ENCODE results near the gene NKAIN4. TPM values are rescaled to one million over a fixed set of nuclear protein-coding genes. Genes with fewer than 3 reads are reported as not detected.

Gene NKAIN4
- total RNA-seq, 2 experiments from 2014 or later = not detected

- Mint-ChIP-seq H3K4me1 (peaks cover 11% of the 10 kb centered on the region), H3K36me3 (ENCODE audit: low read depth) (peaks cover 4% of the 10 kb centered on the region), H3K27me3 (peaks cover 5% of the 10 kb centered on the region), H3K27ac (no peak overlapping the region), H3K9me3 (no peaks in the 10 kb centered on the region), H3K4me3 (no peak overlapping the region)
- DNase-seq = no peak
- CTCF ChIA-PET = no interaction called here
- POLR2A ChIA-PET = no interaction called here
Measured at GRCh38 chr20:63219866-63220521, 34.3 kb downstream of the NKAIN4 start.

GRCh38 chr20:63219447-63219821 lies 34.8 kb downstream of the NKAIN4 start:
- DNase-seq = no peak
- Mint-ChIP-seq H3K27me3 (peaks cover 5% of the 10 kb centered on the region), H3K27ac (no peak overlapping the region), H3K36me3 (ENCODE audit: low read depth) (peaks cover 9% of the 10 kb centered on the region), H3K9me3 (no peaks in the 10 kb centered on the region), H3K4me1 (peaks cover 16% of the 10 kb centered on the region), H3K4me3 (no peak overlapping the region)
- ChIA-PET POLR2A (no interaction called here), CTCF (no interaction called here)

GRCh38 chr20:63218701-63219446 lies 35.4 kb downstream of the NKAIN4 start:
- Mint-ChIP-seq H3K36me3 (ENCODE audit: low read depth) (peaks cover 15% of the 10 kb centered on the region), H3K4me1 (peaks cover 22% of the 10 kb centered on the region), H3K4me3 (no peak overlapping the region), H3K27me3 (peaks cover 5% of the 10 kb centered on the region), H3K27ac (no peak overlapping the region), H3K9me3 (no peaks in the 10 kb centered on the region)
- ChIA-PET POLR2A (no interaction called here), CTCF (no interaction called here)
- DNase-seq = no peak

GRCh38 chr20:63217706-63218105 lies 36.6 kb downstream of the NKAIN4 start:
- Mint-ChIP-seq H3K27me3 (peaks cover 5% of the 10 kb centered on the region), H3K27ac (no peak overlapping the region)
- POLR2A ChIA-PET = no interaction called here

GRCh38 chr20:63216849-63217471 lies 37.3 kb downstream of the NKAIN4 start:
- ChIA-PET CTCF (no interaction called here), POLR2A (interaction anchor here (1.0 to 3.7 kb wide), 2 partner anchors 20 to 55 kb away, joined by 3 to 13 read pairs; partner anchors contain the start of gene ARFGAP1)
- Mint-ChIP-seq H3K4me3 (peak overlapping the region; percentile 94), H3K9me3 (no peaks in the 10 kb centered on the region), H3K4me1 (peaks cover 38% of the 10 kb centered on the region), H3K27me3 (peaks cover 5% of the 10 kb centered on the region), H3K36me3 (ENCODE audit: low read depth) (peaks cover 31% of the 10 kb centered on the region), H3K27ac (peak overlapping the region; percentile 58)
- no peak for DNase-seq

More at GRCh38 chr20:63217706-63218105, 36.6 kb downstream of the NKAIN4 start:
- H3K9me3 Mint-ChIP-seq = no peaks in the 10 kb centered on the region
- CTCF ChIA-PET = no interaction called here
- DNase-seq = no peak
- peaks cover 32% of the 10 kb centered on the region for H3K4me1 Mint-ChIP-seq
- H3K36me3 Mint-ChIP-seq (ENCODE audit: low read depth) = peaks cover 25% of the 10 kb centered on the region
- no peak overlapping the region for H3K4me3 Mint-ChIP-seq

- POLR2A ChIA-PET = interaction anchor here (1.0 to 3.7 kb wide), 3 partner anchors 19 to 56 kb away, joined by 3 to 13 read pairs (median 4); partner anchors contain the start of gene ARFGAP1
- DNase-seq = peak; percentile 97
- Mint-ChIP-seq H3K9me3 (no peaks in the 10 kb centered on the region), H3K4me1 (peaks cover 40% of the 10 kb centered on the region), H3K27ac (peak within 1 kb of the TSS; percentile 82), H3K27me3 (peaks cover 5% of the 10 kb centered on the region), H3K36me3 (ENCODE audit: low read depth) (peaks cover 33% of the 10 kb centered on the region), H3K4me3 (peak within 1 kb of the TSS; percentile 94)
- CTCF ChIA-PET = no interaction called here
Measured at GRCh38 chr20:63216041-63216848, 38.0 kb downstream of the NKAIN4 start, which contains the start of gene YTHDF1. Gene YTHDF1 (minus strand): TSS chr20:63216131. CDS start chr20:63215892, 239 bp downstream.

- ChIA-PET CTCF (interaction anchor here (0.8 to 4.1 kb wide), 5 partner anchors 9 to 243 kb away, joined by 3 to 25 read pairs (median 3); no protein-coding TSS in a partner anchor), POLR2A (interaction anchor here (0.7 to 3.7 kb wide), 6 partner anchors 10 to 114 kb away, joined by 3 to 13 read pairs (median 4); partner anchors contain the start of gene ARFGAP1)
- peaks cover 2% of the 10 kb centered on the region for H3K27me3 Mint-ChIP-seq
- H3K36me3 Mint-ChIP-seq (ENCODE audit: low read depth) = peaks cover 37% of the 10 kb centered on the region
- DNase-seq = peak; percentile 35
- peak overlapping the region; percentile 94 for H3K4me3 Mint-ChIP-seq
- H3K9me3 Mint-ChIP-seq = no peaks in the 10 kb centered on the region
- peaks cover 45% of the 10 kb centered on the region for H3K4me1 Mint-ChIP-seq
- H3K27ac Mint-ChIP-seq = peak overlapping the region; percentile 82
Measured at GRCh38 chr20:63215101-63216040, 38.9 kb downstream of the NKAIN4 start.

- Mint-ChIP-seq H3K27me3 (no peaks in the 10 kb centered on the region), H3K4me1 (peaks cover 48% of the 10 kb centered on the region)
Measured at GRCh38 chr20:63214514-63214913, 39.7 kb downstream of the NKAIN4 start.

GRCh38 chr20:63212792-63213191 lies 41.5 kb downstream of the NKAIN4 start:
- H3K4me1 Mint-ChIP-seq = peaks cover 53% of the 10 kb centered on the region
- no peak for DNase-seq
- H3K9me3 Mint-ChIP-seq = no peaks in the 10 kb centered on the region
- H3K27ac Mint-ChIP-seq = no peak overlapping the region
- no peaks in the 10 kb centered on the region for H3K27me3 Mint-ChIP-seq
- POLR2A ChIA-PET = no interaction called here
- peak overlapping the region; percentile 17 for H3K4me3 Mint-ChIP-seq
- peaks cover 55% of the 10 kb centered on the region for H3K36me3 Mint-ChIP-seq (ENCODE audit: low read depth)
- CTCF ChIA-PET = interaction anchor here (0.6 to 4.1 kb wide), 2 partner anchors 11 to 284 kb away, joined by 3 to 25 read pairs; no protein-coding TSS in a partner anchor

More at GRCh38 chr20:63214514-63214913, 39.7 kb downstream of the NKAIN4 start:
- Mint-ChIP-seq H3K36me3 (ENCODE audit: low read depth) (peaks cover 44% of the 10 kb centered on the region), H3K4me3 (peak overlapping the region; percentile 94), H3K27ac (peak overlapping the region; percentile 82), H3K9me3 (no peaks in the 10 kb centered on the region)
- ChIA-PET CTCF (interaction anchor here (0.8 to 4.1 kb wide), 4 partner anchors 9 to 242 kb away, joined by 3 to 25 read pairs (median 3); no protein-coding TSS in a partner anchor), POLR2A (interaction anchor here (1.0 to 3.7 kb wide), 3 partner anchors 9 to 113 kb away, joined by 4 to 13 read pairs (median 7); partner anchors contain the start of gene ARFGAP1)
- DNase-seq = no peak

- Mint-ChIP-seq H3K4me3 (no peak overlapping the region), H3K9me3 (no peaks in the 10 kb centered on the region), H3K27ac (no peak overlapping the region), H3K4me1 (peaks cover 53% of the 10 kb centered on the region), H3K36me3 (ENCODE audit: low read depth) (peaks cover 59% of the 10 kb centered on the region), H3K27me3 (no peaks in the 10 kb centered on the region)
- POLR2A ChIA-PET = no interaction called here
- DNase-seq = no peak
- CTCF ChIA-PET = interaction anchor here (0.6 to 4.1 kb wide), 2 partner anchors 12 to 284 kb away, joined by 3 to 25 read pairs; no protein-coding TSS in a partner anchor
Measured at GRCh38 chr20:63212393-63212730, 41.9 kb downstream of the NKAIN4 start.

- ChIA-PET CTCF (interaction anchor here (1.4 kb wide), 1 partner anchor 13 kb away, joined by 9 read pairs; no protein-coding TSS in a partner anchor), POLR2A (no interaction called here)
- H3K4me1 Mint-ChIP-seq = peaks cover 43% of the 10 kb centered on the region
- no peaks in the 10 kb centered on the region for H3K27me3 Mint-ChIP-seq
- H3K4me3 Mint-ChIP-seq = no peak overlapping the region
- peaks cover 70% of the 10 kb centered on the region for H3K36me3 Mint-ChIP-seq (ENCODE audit: low read depth)
- no peak overlapping the region for H3K27ac Mint-ChIP-seq
- no peak for DNase-seq
- no peaks in the 10 kb centered on the region for H3K9me3 Mint-ChIP-seq
Measured at GRCh38 chr20:63210011-63210605, 44.2 kb downstream of the NKAIN4 start.
